Right ventricle myocardium inferior (tissue), 1 donor: Measurements from ENCODE around the gene F11. TPM values are rescaled to one million over a fixed set of nuclear protein-coding genes. Genes with fewer than 3 reads are reported as not detected.
"Not testable (repeated sequence)": the region's sequence is repeated elsewhere in the genome, so short reads cannot be mapped to it uniquely, and the experiment has no call there.

Experiments
- ATAC-seq: fragments of 200-7000 bp; cut with Tn5 transposase; one replicate; pipeline ENCODE4 v1.9.1; 2020; ENCODE audit warnings: mild to moderate bottlenecking, moderate library complexity
- DNase-seq: peaks from one replicate; pipeline ENCODE4 v3.0.0; 2021; ENCODE audit errors: missing footprints
- intact Hi-C: fragments of 100-400 bp; cut with DNase I; formaldehyde crosslinking; loops from one replicate; pipeline ENCODE4 v1.11.0; 2022
- long read RNA-seq: library from polyadenylated mRNA; unstranded; transcript quantifications from one replicate; pipeline ENCODE4 v2.0.0, GENCODE V29; 2021
- total RNA-seq: library from RNA; stranded (reverse); fragmentation: NEBNext Ultra II Directional; extraction: Animal tissue kit (Norgen Biotek cat#: 25700); gene quantifications from one replicate; pipeline ENCODE4 v1.2.1, GENCODE V29; 2021
- donor health status: DM: no; HTN: yes; CAD: no; lungs with severe emphysema.

Gene F11
- not detected for total RNA-seq
- long read RNA-seq: 0 reads

- intact Hi-C loops: no loop called here
- ATAC-seq (no peak), DNase-seq (no peak)
These were observed at the start of gene F11 for GRCh38 chr4:186265683-186266652. F11 (plus strand) TSS chr4:186266189; CDS start chr4:186267137, 948 bp downstream.

- intact Hi-C loops: no loop called here
- no peak for DNase-seq
- no peak for ATAC-seq
These were observed 49.4 kb upstream of the F11 start for GRCh38 chr4:186216465-186217024.

- ATAC-seq (no peak), DNase-seq (no peak)
- intact Hi-C loops: no loop called here
These were observed 48.2 kb upstream of the F11 start for GRCh38 chr4:186217733-186218293.

- ATAC-seq: no peak
- DNase-seq: no peak
- intact Hi-C loops: no loop called here
These were observed 44.4 kb upstream of the F11 start for GRCh38 chr4:186221624-186222023.

- DNase-seq: no peak
These were observed 40.1 kb upstream of the F11 start for GRCh38 chr4:186225848-186226247.

GRCh38 chr4:186226521-186227189, 39.3 kb upstream of the F11 start:
- ATAC-seq: no peak
- intact Hi-C loops: no loop called here
- DNase-seq: no peak

More at GRCh38 chr4:186225848-186226247, 40.1 kb upstream of the F11 start:
- intact Hi-C loops: no loop called here
- ATAC-seq: no peak

- DNase-seq (no peak), ATAC-seq (no peak)
- intact Hi-C loops: no loop called here
These were observed 38.8 kb upstream of the F11 start, which contains the start of gene KLKB1 for GRCh38 chr4:186227221-186227620. KLKB1 (plus strand) TSS chr4:186227507; CDS start chr4:186228196, 689 bp downstream.

- intact Hi-C loops: no loop called here
- DNase-seq (no peak), ATAC-seq (no peak)
These were observed 38.1 kb upstream of the F11 start for GRCh38 chr4:186227744-186228513.

GRCh38 chr4:186228514-186228894, 37.5 kb upstream of the F11 start:
- no peak for ATAC-seq
- intact Hi-C loops: no loop called here
- DNase-seq: no peak

- ATAC-seq (no peak), DNase-seq (no peak)
- intact Hi-C loops: no loop called here
These were observed 31.6 kb upstream of the F11 start for GRCh38 chr4:186234367-186234766.

- ATAC-seq (no peak), DNase-seq (no peak)
- intact Hi-C loops: no loop called here
These were observed 29.9 kb upstream of the F11 start for GRCh38 chr4:186236126-186236525.

GRCh38 chr4:186240452-186240847, 25.5 kb upstream of the F11 start:
- ATAC-seq: no peak
- intact Hi-C loops: no loop called here
- no peak for DNase-seq

GRCh38 chr4:186240848-186241491, 25.0 kb upstream of the F11 start:
- intact Hi-C loops: no loop called here
- no peak for ATAC-seq
- DNase-seq: no peak

- DNase-seq (no peak), ATAC-seq (no peak)
- intact Hi-C loops: no loop called here
These were observed 24.4 kb upstream of the F11 start for GRCh38 chr4:186241616-186242015.

- ATAC-seq, DNase-seq, intact Hi-C loops: not testable (repeated sequence)
These were observed 24.0 kb upstream of the F11 start for GRCh38 chr4:186242031-186242430.

- intact Hi-C loops: no loop called here
- DNase-seq: no peak
- ATAC-seq: no peak
These were observed 22.7 kb upstream of the F11 start for GRCh38 chr4:186243331-186243730.

- intact Hi-C loops: no loop called here
- DNase-seq (no peak), ATAC-seq (no peak)
These were observed 21.2 kb upstream of the F11 start for GRCh38 chr4:186244835-186245234.
